Mesendoderm (in vitro differentiated cells): Measurements from ENCODE around the gene PER2.

Source experiments
- DNase-seq: peaks from one replicate; pipeline ENCODE4 v3.0.0; 2013
- H2AK5ac ChIP-seq: 2 replicates; pipeline ENCODE4 v1.6.1; 2013; ENCODE audit warnings: low read length, inconsistent platforms
- H2BK120ac ChIP-seq: 2 replicates; pipeline ENCODE4 v1.6.1; 2013; ENCODE audit warnings: low read depth, mild to moderate bottlenecking, low read length, moderate library complexity, mixed read lengths
- H2BK15ac ChIP-seq: replicated peaks from 2 replicates; pipeline ENCODE4 v1.6.1; 2013; ENCODE audit warnings: low read depth, mild to moderate bottlenecking, moderate library complexity
- H2BK5ac ChIP-seq: 2 replicates; pipeline ENCODE4 v1.6.1; 2013; ENCODE audit warnings: low read length, inconsistent platforms
- H3K18ac ChIP-seq: 2 replicates; pipeline ENCODE4 v1.6.1; 2013; ENCODE audit warnings: mild to moderate bottlenecking, low read length, mixed read lengths
- H3K23ac ChIP-seq: one replicate; pipeline ENCODE4 v1.6.1; 2013; ENCODE audit warnings: low read length
- H3K27ac ChIP-seq: 2 replicates; pipeline ENCODE4 v1.5.1; 2013; ENCODE audit warnings: low read depth, mild to moderate bottlenecking, inconsistent platforms, low read length, moderate library complexity
- H3K27me3 ChIP-seq: 2 replicates; pipeline ENCODE4 v1.6.1; 2013; ENCODE audit warnings: low read length, control low read depth, mild to moderate bottlenecking, inconsistent platforms; ENCODE audit not compliant: insufficient read depth, poor library complexity
- H3K36me3 ChIP-seq: 2 replicates; pipeline ENCODE4 v1.6.1; 2013; ENCODE audit warnings: low read length, inconsistent platforms; ENCODE audit not compliant: control insufficient read depth, insufficient read depth
- H3K4ac ChIP-seq: one replicate; pipeline ENCODE4 v1.6.1; 2013; ENCODE audit warnings: low read depth, mild to moderate bottlenecking, low read length, moderate library complexity
- H3K4me1 ChIP-seq: 2 replicates; pipeline ENCODE4 v1.6.1; 2013; ENCODE audit warnings: low read depth, low read length, inconsistent platforms; ENCODE audit not compliant: control insufficient read depth
- H3K4me2 ChIP-seq: 2 replicates; pipeline ENCODE4 v1.6.1; 2013; ENCODE audit warnings: low read length
- H3K4me3 ChIP-seq: 2 replicates; pipeline ENCODE4 v1.5.1; 2013; ENCODE audit warnings: mild to moderate bottlenecking, low read length
- H3K56ac ChIP-seq: one replicate; pipeline ENCODE4 v1.6.1; 2013; ENCODE audit warnings: low read length
- H3K79me1 ChIP-seq: 2 replicates; pipeline ENCODE4 v1.6.1; 2013; ENCODE audit warnings: low read length, inconsistent platforms
- H3K79me2 ChIP-seq: 2 replicates; pipeline ENCODE4 v1.6.1; 2013; ENCODE audit warnings: mild to moderate bottlenecking, low read length; ENCODE audit not compliant: control insufficient read depth, insufficient read depth
- H3K9ac ChIP-seq: 2 replicates; pipeline ENCODE4 v1.6.1; 2013; ENCODE audit warnings: low read length, inconsistent platforms
- H4K5ac ChIP-seq: one replicate; pipeline ENCODE4 v1.6.1; 2013; ENCODE audit warnings: low read length
- H4K8ac ChIP-seq: one replicate; pipeline ENCODE4 v1.6.1; 2013; ENCODE audit warnings: low read depth, mild to moderate bottlenecking, control low read depth, low read length, moderate library complexity
- WGBS: extraction: QIAGEN DNeasy Blood & Tissue Kit; methylation state at CpG from one replicate; pipeline ENCODE4 v1.1.7; 2013; ENCODE audit warnings: low lambda C conversion rate, missing lambda C conversion rate; ENCODE audit not compliant: insufficient coverage; ENCODE audit errors: extremely low coverage; 5-methylcytosine and 5-hydroxymethylcytosine counted together

Gene PER2

GRCh38 chr2:238228700-238229099, 59.7 kb downstream of the PER2 start:
- no peak overlapping the region for H4K8ac ChIP-seq
- no peak overlapping the region for H4K5ac ChIP-seq
- H3K79me2 ChIP-seq = no peaks in the 10 kb centered on the region
- H3K56ac ChIP-seq = no peak overlapping the region
- no peak for DNase-seq
- H3K9ac ChIP-seq = no peak overlapping the region
- H3K23ac ChIP-seq = no peak overlapping the region
- peaks cover 4% of the 10 kb centered on the region for H3K27me3 ChIP-seq
- no peak overlapping the region for H3K4ac ChIP-seq
- H3K36me3 ChIP-seq = no peaks in the 10 kb centered on the region
- no peak overlapping the region for H3K27ac ChIP-seq
- no peak overlapping the region for H3K18ac ChIP-seq
- no CpG with 5 or more reads among the region's 4 CpGs for WGBS
- no peak overlapping the region for H3K4me2 ChIP-seq
- H2BK15ac ChIP-seq = no peak overlapping the region
- H2AK5ac ChIP-seq = no peak overlapping the region
- H3K79me1 ChIP-seq = no peaks in the 10 kb centered on the region
- no peak overlapping the region for H2BK120ac ChIP-seq
- no peak overlapping the region for H2BK5ac ChIP-seq
- no peaks in the 10 kb centered on the region for H3K4me1 ChIP-seq
- no peak overlapping the region for H3K4me3 ChIP-seq

- Histone ChIP-seq H3K4me1 (no peaks in the 10 kb centered on the region), H3K27ac (no peak overlapping the region), H3K36me3 (no peaks in the 10 kb centered on the region), H2BK5ac (no peak overlapping the region), H3K9ac (no peak overlapping the region), H3K56ac (no peak overlapping the region), H3K79me1 (no peaks in the 10 kb centered on the region), H3K18ac (no peak overlapping the region), H3K79me2 (no peaks in the 10 kb centered on the region), H3K4ac (no peak overlapping the region), H3K4me3 (no peak overlapping the region), H3K27me3 (peaks cover 4% of the 10 kb centered on the region), H3K23ac (no peak overlapping the region), H4K5ac (no peak overlapping the region), H2BK120ac (no peak overlapping the region), H2BK15ac (no peak overlapping the region), H2AK5ac (no peak overlapping the region), H4K8ac (no peak overlapping the region), H3K4me2 (no peak overlapping the region)
- no CpG with 5 or more reads among the region's 11 CpGs for WGBS
- no peak for DNase-seq
Measured at GRCh38 chr2:238227587-238228032, 60.8 kb downstream of the PER2 start.

DNA sequence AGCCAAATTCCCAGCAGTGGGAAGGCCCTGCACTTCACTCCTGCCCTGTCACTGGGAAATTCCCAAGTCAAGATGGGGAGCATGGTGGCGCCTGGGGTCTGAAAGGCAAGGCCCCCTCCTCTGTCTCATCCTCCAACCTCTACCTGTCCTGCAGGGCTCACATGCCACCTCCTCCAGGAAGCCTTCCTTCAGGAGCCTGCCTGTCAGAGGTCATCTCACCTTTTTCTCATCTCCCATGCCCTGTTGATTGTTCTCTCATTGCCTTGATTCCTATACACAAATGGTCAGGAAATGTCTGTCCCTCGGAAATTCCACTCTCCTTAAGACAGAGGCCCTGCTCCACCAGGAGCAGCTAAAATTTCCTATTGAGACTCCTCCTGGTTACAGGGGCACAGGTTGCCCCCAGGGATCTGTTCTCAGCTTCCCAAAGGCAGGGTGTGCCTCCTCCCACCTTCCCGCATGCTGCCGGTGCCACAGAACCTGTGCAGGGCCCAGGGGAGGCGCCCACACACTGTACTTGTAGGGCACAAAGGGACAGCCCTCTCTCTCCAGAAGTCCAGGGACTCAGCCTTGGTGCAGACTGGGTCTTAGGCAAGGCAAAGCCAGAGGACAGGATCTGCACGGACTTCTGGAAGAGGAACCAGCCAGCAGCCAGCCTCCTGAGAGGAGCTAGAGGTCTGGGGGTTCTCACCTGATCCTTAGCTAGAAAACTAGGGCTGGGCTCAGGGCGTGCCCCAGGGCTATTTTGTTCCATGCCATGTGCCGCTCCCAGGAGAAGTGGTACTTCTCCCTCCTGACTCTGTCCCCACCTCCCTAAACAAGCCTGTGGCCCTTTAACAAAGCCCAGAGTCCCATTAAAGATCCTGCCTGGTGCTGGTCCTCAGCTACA, 61.5 kb downstream of the PER2 start:
- H4K5ac ChIP-seq = no peak overlapping the region
- H2BK5ac ChIP-seq = no peak overlapping the region
- no peak overlapping the region for H3K18ac ChIP-seq
- no peak overlapping the region for H3K23ac ChIP-seq
- H3K79me2 ChIP-seq = no peaks in the 10 kb centered on the region
- no peak for DNase-seq
- H2BK120ac ChIP-seq = no peak overlapping the region
- WGBS = no CpG with 5 or more reads among the region's 8 CpGs
- H2BK15ac ChIP-seq = no peak overlapping the region
- no peak overlapping the region for H3K56ac ChIP-seq
- H3K27ac ChIP-seq = no peak overlapping the region
- H3K27me3 ChIP-seq = peaks cover 4% of the 10 kb centered on the region
- no peaks in the 10 kb centered on the region for H3K79me1 ChIP-seq
- H3K9ac ChIP-seq = no peak overlapping the region
- no peak overlapping the region for H3K4me3 ChIP-seq
- H3K4me2 ChIP-seq = no peak overlapping the region
- no peaks in the 10 kb centered on the region for H3K36me3 ChIP-seq
- H4K8ac ChIP-seq = no peak overlapping the region
- H3K4me1 ChIP-seq = no peaks in the 10 kb centered on the region
- no peak overlapping the region for H2AK5ac ChIP-seq
- H3K4ac ChIP-seq = no peak overlapping the region

GRCh38 chr2:238225911-238226697, 62.3 kb downstream of the PER2 start:
- H2BK5ac ChIP-seq = no peak overlapping the region
- peaks cover 4% of the 10 kb centered on the region for H3K27me3 ChIP-seq
- no peaks in the 10 kb centered on the region for H3K4me1 ChIP-seq

GRCh38 chr2:238225121-238225520, 63.3 kb downstream of the PER2 start:
- H3K27me3 ChIP-seq = no peaks in the 10 kb centered on the region
- H3K4me2 ChIP-seq = no peak overlapping the region
- no CpG with 5 or more reads among the region's 13 CpGs for WGBS
- H3K79me1 ChIP-seq = no peaks in the 10 kb centered on the region
- no peak overlapping the region for H2BK120ac ChIP-seq
- no peak overlapping the region for H3K27ac ChIP-seq
- no peaks in the 10 kb centered on the region for H3K4me1 ChIP-seq
- H3K9ac ChIP-seq = no peak overlapping the region
- no peak overlapping the region for H3K4ac ChIP-seq
- H4K8ac ChIP-seq = no peak overlapping the region
- no peak overlapping the region for H2BK5ac ChIP-seq
- H2AK5ac ChIP-seq = no peak overlapping the region
- H3K79me2 ChIP-seq = no peaks in the 10 kb centered on the region
- no peak overlapping the region for H3K4me3 ChIP-seq
- no peak overlapping the region for H3K56ac ChIP-seq
- no peak overlapping the region for H2BK15ac ChIP-seq
- H4K5ac ChIP-seq = no peak overlapping the region
- no peak overlapping the region for H3K18ac ChIP-seq
- no peak overlapping the region for H3K23ac ChIP-seq
- H3K36me3 ChIP-seq = no peaks in the 10 kb centered on the region
- DNase-seq = no peak

More at GRCh38 chr2:238225911-238226697, 62.3 kb downstream of the PER2 start:
- no peak overlapping the region for H2BK120ac ChIP-seq
- no peak overlapping the region for H4K8ac ChIP-seq
- no peaks in the 10 kb centered on the region for H3K79me1 ChIP-seq
- no peak overlapping the region for H3K27ac ChIP-seq
- no peaks in the 10 kb centered on the region for H3K79me2 ChIP-seq
- no peak overlapping the region for H2BK15ac ChIP-seq
- no peak overlapping the region for H3K4me3 ChIP-seq
- H4K5ac ChIP-seq = no peak overlapping the region
- no peak overlapping the region for H3K18ac ChIP-seq
- no peak for DNase-seq
- H3K4me2 ChIP-seq = no peak overlapping the region
- no peaks in the 10 kb centered on the region for H3K36me3 ChIP-seq
- H3K23ac ChIP-seq = no peak overlapping the region
- H3K9ac ChIP-seq = no peak overlapping the region
- no peak overlapping the region for H3K56ac ChIP-seq
- H3K4ac ChIP-seq = no peak overlapping the region
- no peak overlapping the region for H2AK5ac ChIP-seq
- no CpG with 5 or more reads among the region's 38 CpGs for WGBS
